ENCODE data around the gene WDTC1.

DNA sequence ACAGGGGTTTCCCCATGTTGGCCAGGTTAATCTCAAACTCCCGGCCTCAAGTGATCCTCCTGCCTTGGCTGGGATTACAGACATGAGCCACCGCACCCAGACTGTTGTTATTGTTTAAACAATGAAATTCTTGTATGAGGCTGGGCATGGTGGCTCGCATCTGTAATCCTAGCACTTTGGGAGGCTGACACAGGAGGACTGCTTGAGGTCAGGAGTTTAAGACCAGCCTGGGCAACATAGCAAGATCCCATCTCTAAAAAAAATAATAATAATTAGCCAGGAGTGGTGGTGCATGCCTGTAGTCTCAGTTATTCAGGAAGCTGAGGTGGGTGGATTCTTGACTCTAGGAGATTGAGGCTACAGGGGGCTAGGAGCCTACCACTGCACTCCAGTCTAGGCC, 6.7 kb upstream of the WDTC1 start:
- TF ChIP-seq, protein P1, sequence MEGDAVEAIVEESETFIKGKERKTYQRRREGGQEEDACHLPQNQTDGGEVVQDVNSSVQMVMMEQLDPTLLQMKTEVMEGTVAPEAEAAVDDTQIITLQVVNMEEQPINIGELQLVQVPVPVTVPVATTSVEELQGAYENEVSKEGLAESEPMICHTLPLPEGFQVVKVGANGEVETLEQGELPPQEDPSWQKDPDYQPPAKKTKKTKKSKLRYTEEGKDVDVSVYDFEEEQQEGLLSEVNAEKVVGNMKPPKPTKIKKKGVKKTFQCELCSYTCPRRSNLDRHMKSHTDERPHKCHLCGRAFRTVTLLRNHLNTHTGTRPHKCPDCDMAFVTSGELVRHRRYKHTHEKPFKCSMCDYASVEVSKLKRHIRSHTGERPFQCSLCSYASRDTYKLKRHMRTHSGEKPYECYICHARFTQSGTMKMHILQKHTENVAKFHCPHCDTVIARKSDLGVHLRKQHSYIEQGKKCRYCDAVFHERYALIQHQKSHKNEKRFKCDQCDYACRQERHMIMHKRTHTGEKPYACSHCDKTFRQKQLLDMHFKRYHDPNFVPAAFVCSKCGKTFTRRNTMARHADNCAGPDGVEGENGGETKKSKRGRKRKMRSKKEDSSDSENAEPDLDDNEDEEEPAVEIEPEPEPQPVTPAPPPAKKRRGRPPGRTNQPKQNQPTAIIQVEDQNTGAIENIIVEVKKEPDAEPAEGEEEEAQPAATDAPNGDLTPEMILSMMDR (conservative IDR thresholded peaks at IDR 0.05): no peak
- no peak for TF ChIP-seq EZH2 (IDR thresholded peaks at IDR 0.05; ENCODE audit: low read depth)
